ENCODE data around the gene SFTPA1. TPM values are rescaled to one million over a fixed set of nuclear protein-coding genes. Genes with fewer than 3 reads are reported as not detected.
"Not testable (repeated sequence)": the region's sequence is repeated elsewhere in the genome, so short reads cannot be mapped to it uniquely, and the experiment has no call there.

SFTPA1 gene
- total RNA-seq, 1 experiment from 2014 or later = not detected

- ChIA-PET POLR2A (ENCODE audit: unreplicated experiment) (no interaction called here), CTCF (no interaction called here)
- no TSS peak for BruUV-seq (replicated peaks)
- Histone ChIP-seq H3K4me1 (ENCODE audit: insufficient read depth, low read length) (no peaks in the 10 kb centered on the region), H3K9me3 (ENCODE audit: low read length) (no peaks in the 10 kb centered on the region), H3K27ac (ENCODE audit: low read length) (no peak overlapping the region), H2AFZ (ENCODE audit: low read length) (no peak overlapping the region), H3K36me3 (ENCODE audit: low read depth, low read length) (no peaks in the 10 kb centered on the region; the same call in 1 of the 2 replicates), H3F3A (ENCODE audit: low read length, unreplicated experiment) (no peaks in the 10 kb centered on the region), H3K79me2 (ENCODE audit: low read length) (no peaks in the 10 kb centered on the region), H3K27me3 (ENCODE audit: low read length) (no peaks in the 10 kb centered on the region), H3K4me2 (ENCODE audit: low read length) (no peak overlapping the region), H3K9me2 (replicated peaks; ENCODE audit: low read length) (no peaks in the 10 kb centered on the region), H3K4me3 (ENCODE audit: low read length) (no peak overlapping the region), H3K9ac (ENCODE audit: low read length) (no peak overlapping the region), H4K20me1 (ENCODE audit: low read length) (no peaks in the 10 kb centered on the region)
- TF ChIP-seq EZH2 (IDR thresholded peaks at IDR 0.05; ENCODE audit: low read length, unreplicated experiment) (no peak), EZH2phosphoT487 (IDR thresholded peaks at IDR 0.05; ENCODE audit: borderline replicate concordance, low read length) (no peak), CTCF (conservative IDR thresholded peaks at IDR 0.05; ENCODE audit: low read depth, low read length) (no peak)
- intact Hi-C loops (cut with micrococcal nuclease) = no loop called here
- DNase-seq (no peak), ATAC-seq (no peak)
Measured at GRCh38 chr10:79608505-79609375, 2.0 kb upstream of the SFTPA1 start.

GRCh38 chr10:79611193-79611976 lies 646 bp downstream of the SFTPA1 start:
- BruUV-seq (replicated peaks); H3K4me1 ChIP-seq (ENCODE audit: insufficient read depth, low read length); H3K79me2 ChIP-seq (ENCODE audit: low read length); H3K36me3 ChIP-seq (ENCODE audit: low read depth, low read length); H3K9me2 ChIP-seq (replicated peaks; ENCODE audit: low read length); H3K4me2 ChIP-seq (ENCODE audit: low read length); H2AFZ ChIP-seq (ENCODE audit: low read length); POLR2A ChIA-PET (ENCODE audit: unreplicated experiment); H3K27me3 ChIP-seq (ENCODE audit: low read length); intact Hi-C loops (cut with micrococcal nuclease); H3K9me3 ChIP-seq (ENCODE audit: low read length); H3K4me3 ChIP-seq (ENCODE audit: low read length); ATAC-seq; H3K9ac ChIP-seq (ENCODE audit: low read length); H4K20me1 ChIP-seq (ENCODE audit: low read length); H3K27ac ChIP-seq (ENCODE audit: low read length); DNase-seq; H3F3A ChIP-seq (ENCODE audit: low read length, unreplicated experiment); CTCF ChIA-PET: not testable (repeated sequence)

- H3K36me3 ChIP-seq (ENCODE audit: low read depth, low read length) = no peaks in the 10 kb centered on the region
- no TSS peak for BruUV-seq (replicated peaks)
- no peak overlapping the region for H3K9ac ChIP-seq (ENCODE audit: low read length)
- intact Hi-C loops (cut with micrococcal nuclease) = no loop called here
- CTCF ChIA-PET = no interaction called here
- no peak overlapping the region for H3K4me3 ChIP-seq (ENCODE audit: low read length)
- no peaks in the 10 kb centered on the region for H3F3A ChIP-seq (ENCODE audit: low read length, unreplicated experiment)
- no peaks in the 10 kb centered on the region for H3K27me3 ChIP-seq (ENCODE audit: low read length)
- H3K4me2 ChIP-seq (ENCODE audit: low read length) = no peak overlapping the region
- POLR2A ChIA-PET (ENCODE audit: unreplicated experiment) = no interaction called here
- DNase-seq (no peak), ATAC-seq (no peak)
- H4K20me1 ChIP-seq (ENCODE audit: low read length) = no peaks in the 10 kb centered on the region
- no peaks in the 10 kb centered on the region for H3K9me2 ChIP-seq (replicated peaks; ENCODE audit: low read length)
- TF ChIP-seq EZH2 (IDR thresholded peaks at IDR 0.05; ENCODE audit: low read length, unreplicated experiment) (no peak), CTCF (conservative IDR thresholded peaks at IDR 0.05; ENCODE audit: low read depth, low read length) (no peak), EZH2phosphoT487 (IDR thresholded peaks at IDR 0.05; ENCODE audit: borderline replicate concordance, low read length) (no peak)
- H3K79me2 ChIP-seq (ENCODE audit: low read length) = no peaks in the 10 kb centered on the region
- H3K27ac ChIP-seq (ENCODE audit: low read length) = no peak overlapping the region
- no peak overlapping the region for H2AFZ ChIP-seq (ENCODE audit: low read length)
- no peaks in the 10 kb centered on the region for H3K9me3 ChIP-seq (ENCODE audit: low read length)
- H3K4me1 ChIP-seq (ENCODE audit: insufficient read depth, low read length) = no peaks in the 10 kb centered on the region
Measured at GRCh38 chr10:79615577-79615976, 4.8 kb downstream of the SFTPA1 start.

All from PC-3 (cell line).